Measurements from ENCODE around the gene THSD7B. TPM values are rescaled to one million over a fixed set of nuclear protein-coding genes. Genes with fewer than 3 reads are reported as not detected.

Gene THSD7B
- total RNA-seq, 1 donor: under 0.01 TPM

DNA sequence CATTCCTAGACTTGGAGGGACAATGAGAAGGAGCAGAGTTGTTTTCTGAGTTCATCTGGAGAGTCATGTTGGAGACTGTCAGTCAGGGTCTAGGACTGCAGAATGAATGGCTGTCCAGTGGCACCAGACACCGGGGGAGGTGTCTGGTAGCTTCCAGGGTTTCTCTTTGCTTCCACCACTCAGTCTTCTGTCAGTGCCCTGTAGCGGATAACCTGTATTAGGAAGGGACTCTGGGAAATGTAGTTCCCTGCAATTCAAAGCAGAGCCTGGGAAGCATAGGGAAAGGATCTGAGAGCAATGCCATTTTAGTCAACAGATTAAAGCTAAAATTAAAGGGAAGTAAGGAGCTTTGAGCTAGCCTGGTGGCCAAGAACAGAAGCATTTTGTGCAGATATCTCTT, 257.9 kb downstream of the THSD7B start:
- no peaks in the 10 kb centered on the region for H3K9me3 ChIP-seq (ENCODE audit: low read depth, low read length)
- TF ChIP-seq, protein P1, sequence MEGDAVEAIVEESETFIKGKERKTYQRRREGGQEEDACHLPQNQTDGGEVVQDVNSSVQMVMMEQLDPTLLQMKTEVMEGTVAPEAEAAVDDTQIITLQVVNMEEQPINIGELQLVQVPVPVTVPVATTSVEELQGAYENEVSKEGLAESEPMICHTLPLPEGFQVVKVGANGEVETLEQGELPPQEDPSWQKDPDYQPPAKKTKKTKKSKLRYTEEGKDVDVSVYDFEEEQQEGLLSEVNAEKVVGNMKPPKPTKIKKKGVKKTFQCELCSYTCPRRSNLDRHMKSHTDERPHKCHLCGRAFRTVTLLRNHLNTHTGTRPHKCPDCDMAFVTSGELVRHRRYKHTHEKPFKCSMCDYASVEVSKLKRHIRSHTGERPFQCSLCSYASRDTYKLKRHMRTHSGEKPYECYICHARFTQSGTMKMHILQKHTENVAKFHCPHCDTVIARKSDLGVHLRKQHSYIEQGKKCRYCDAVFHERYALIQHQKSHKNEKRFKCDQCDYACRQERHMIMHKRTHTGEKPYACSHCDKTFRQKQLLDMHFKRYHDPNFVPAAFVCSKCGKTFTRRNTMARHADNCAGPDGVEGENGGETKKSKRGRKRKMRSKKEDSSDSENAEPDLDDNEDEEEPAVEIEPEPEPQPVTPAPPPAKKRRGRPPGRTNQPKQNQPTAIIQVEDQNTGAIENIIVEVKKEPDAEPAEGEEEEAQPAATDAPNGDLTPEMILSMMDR (IDR thresholded peaks at IDR 0.05; ENCODE audit: extremely low read depth, low read depth, low read length): no peak
- no peak overlapping the region for H3K4me2 ChIP-seq (ENCODE audit: insufficient read depth, low read length)

GRCh38 chr2:137031731-137032130, 266.4 kb downstream of the THSD7B start:
- Histone ChIP-seq H3K36me3 (ENCODE audit: insufficient read depth, low read length) (no peaks in the 10 kb centered on the region), H3K4me1 (ENCODE audit: insufficient read depth, low read length) (no peaks in the 10 kb centered on the region), H3K27me3 (ENCODE audit: insufficient read depth, low read length) (no peaks in the 10 kb centered on the region), H3K4me3 (ENCODE audit: insufficient read depth, low read length) (no peak overlapping the region), H4K20me1 (ENCODE audit: insufficient read depth, low read length) (no peaks in the 10 kb centered on the region), H3K4me2 (ENCODE audit: insufficient read depth, low read length) (no peak overlapping the region), H3K27ac (ENCODE audit: low read depth, low read length) (no peak overlapping the region), H2AFZ (ENCODE audit: low read length) (no peak overlapping the region), H3K9me3 (ENCODE audit: low read depth, low read length) (no peaks in the 10 kb centered on the region), H3K79me2 (ENCODE audit: insufficient read depth, low read length) (no peaks in the 10 kb centered on the region)
- DNase-seq (ENCODE audit: insufficient read length, low spot score, missing footprints): no peak
- TF ChIP-seq, protein P1 (IDR thresholded peaks at IDR 0.05; ENCODE audit: extremely low read depth, low read depth, low read length): no peak

More for the DNA sequence above, 257.9 kb downstream of the THSD7B start:
- Histone ChIP-seq H3K27ac (ENCODE audit: low read depth, low read length) (no peak overlapping the region), H3K36me3 (ENCODE audit: insufficient read depth, low read length) (no peaks in the 10 kb centered on the region), H3K4me3 (ENCODE audit: insufficient read depth, low read length) (no peak overlapping the region), H3K27me3 (ENCODE audit: insufficient read depth, low read length) (no peaks in the 10 kb centered on the region), H3K79me2 (ENCODE audit: insufficient read depth, low read length) (no peaks in the 10 kb centered on the region), H3K4me1 (ENCODE audit: insufficient read depth, low read length) (no peaks in the 10 kb centered on the region), H2AFZ (ENCODE audit: low read length) (no peak overlapping the region), H4K20me1 (ENCODE audit: insufficient read depth, low read length) (no peaks in the 10 kb centered on the region)
- no peak for DNase-seq (ENCODE audit: insufficient read length, low spot score, missing footprints)

- Histone ChIP-seq H3K27ac (ENCODE audit: low read depth, low read length) (no peak overlapping the region), H3K36me3 (ENCODE audit: insufficient read depth, low read length) (no peaks in the 10 kb centered on the region), H3K4me1 (ENCODE audit: insufficient read depth, low read length) (no peaks in the 10 kb centered on the region), H3K79me2 (ENCODE audit: insufficient read depth, low read length) (no peaks in the 10 kb centered on the region), H2AFZ (ENCODE audit: low read length) (no peak overlapping the region), H4K20me1 (ENCODE audit: insufficient read depth, low read length) (no peaks in the 10 kb centered on the region), H3K4me2 (ENCODE audit: insufficient read depth, low read length) (no peak overlapping the region), H3K27me3 (ENCODE audit: insufficient read depth, low read length) (no peaks in the 10 kb centered on the region), H3K9me3 (ENCODE audit: low read depth, low read length) (no peaks in the 10 kb centered on the region), H3K4me3 (ENCODE audit: insufficient read depth, low read length) (no peak overlapping the region)
- TF ChIP-seq, protein P1 (IDR thresholded peaks at IDR 0.05; ENCODE audit: extremely low read depth, low read depth, low read length): no peak
- no peak for DNase-seq (ENCODE audit: insufficient read length, low spot score, missing footprints)
Observed at GRCh38 chr2:137036619-137037018, 271.3 kb downstream of the THSD7B start.

- Histone ChIP-seq H3K9me3 (ENCODE audit: low read depth, low read length) (no peaks in the 10 kb centered on the region), H3K4me1 (ENCODE audit: insufficient read depth, low read length) (no peaks in the 10 kb centered on the region), H2AFZ (ENCODE audit: low read length) (no peak overlapping the region), H3K27ac (ENCODE audit: low read depth, low read length) (no peak overlapping the region), H4K20me1 (ENCODE audit: insufficient read depth, low read length) (no peaks in the 10 kb centered on the region), H3K4me3 (ENCODE audit: insufficient read depth, low read length) (no peak overlapping the region), H3K79me2 (ENCODE audit: insufficient read depth, low read length) (no peaks in the 10 kb centered on the region), H3K4me2 (ENCODE audit: insufficient read depth, low read length) (no peak overlapping the region), H3K36me3 (ENCODE audit: insufficient read depth, low read length) (no peaks in the 10 kb centered on the region), H3K27me3 (ENCODE audit: insufficient read depth, low read length) (no peaks in the 10 kb centered on the region)
- no peak for DNase-seq (ENCODE audit: insufficient read length, low spot score, missing footprints)
- TF ChIP-seq, protein P1 (IDR thresholded peaks at IDR 0.05; ENCODE audit: extremely low read depth, low read depth, low read length): no peak
Observed at GRCh38 chr2:137039482-137040152, 274.3 kb downstream of the THSD7B start.

Data from osteoblast (primary cell).